Measurements from ENCODE around the gene DMAP1. TPM values are rescaled to one million over a fixed set of nuclear protein-coding genes. Genes with fewer than 3 reads are reported as not detected.

DMAP1 gene
- total RNA-seq, 1 donor = 19.9 TPM

GRCh38 chr1:44254392-44254910 lies 41.2 kb downstream of the DMAP1 start:
- Histone ChIP-seq H3K27me3 (ENCODE audit: insufficient read depth, low read length) (no peaks in the 10 kb centered on the region), H2AFZ (ENCODE audit: low read length) (no peak overlapping the region), H3K79me2 (ENCODE audit: insufficient read depth, low read length) (no peaks in the 10 kb centered on the region), H3K4me3 (ENCODE audit: insufficient read depth, low read length) (no peak overlapping the region), H3K36me3 (ENCODE audit: insufficient read depth, low read length) (no peaks in the 10 kb centered on the region), H4K20me1 (ENCODE audit: insufficient read depth, low read length) (peaks cover 34% of the 10 kb centered on the region), H3K4me2 (ENCODE audit: insufficient read depth, low read length) (no peak overlapping the region), H3K4me1 (ENCODE audit: insufficient read depth, low read length) (no peaks in the 10 kb centered on the region), H3K27ac (ENCODE audit: low read depth, low read length) (no peak overlapping the region), H3K9me3 (ENCODE audit: low read depth, low read length) (no peaks in the 10 kb centered on the region)
- no peak for TF ChIP-seq CTCF (IDR thresholded peaks at IDR 0.05; ENCODE audit: extremely low read depth, low read depth, low read length)
- DNase-seq (ENCODE audit: insufficient read length, low spot score, missing footprints) = no peak

GRCh38 chr1:44256762-44257554 lies 43.7 kb downstream of the DMAP1 start:
- H3K27me3 ChIP-seq (ENCODE audit: insufficient read depth, low read length) = no peaks in the 10 kb centered on the region
- no peak overlapping the region for H2AFZ ChIP-seq (ENCODE audit: low read length)
- H3K4me1 ChIP-seq (ENCODE audit: insufficient read depth, low read length) = no peaks in the 10 kb centered on the region
- no peak overlapping the region for H3K4me2 ChIP-seq (ENCODE audit: insufficient read depth, low read length)
- peaks cover 33% of the 10 kb centered on the region for H4K20me1 ChIP-seq (ENCODE audit: insufficient read depth, low read length)
- no peak for DNase-seq (ENCODE audit: insufficient read length, low spot score, missing footprints)
- no peak for TF ChIP-seq CTCF (IDR thresholded peaks at IDR 0.05; ENCODE audit: extremely low read depth, low read depth, low read length)
- peaks cover 4% of the 10 kb centered on the region for H3K36me3 ChIP-seq (ENCODE audit: insufficient read depth, low read length)
- no peak overlapping the region for H3K27ac ChIP-seq (ENCODE audit: low read depth, low read length)
- H3K4me3 ChIP-seq (ENCODE audit: insufficient read depth, low read length) = no peak overlapping the region
- no peaks in the 10 kb centered on the region for H3K9me3 ChIP-seq (ENCODE audit: low read depth, low read length)
- no peaks in the 10 kb centered on the region for H3K79me2 ChIP-seq (ENCODE audit: insufficient read depth, low read length)

- Histone ChIP-seq H3K36me3 (ENCODE audit: insufficient read depth, low read length) (peaks cover 4% of the 10 kb centered on the region), H3K4me2 (ENCODE audit: insufficient read depth, low read length) (no peak overlapping the region), H3K4me1 (ENCODE audit: insufficient read depth, low read length) (no peaks in the 10 kb centered on the region), H3K4me3 (ENCODE audit: insufficient read depth, low read length) (no peak overlapping the region), H3K9me3 (ENCODE audit: low read depth, low read length) (no peaks in the 10 kb centered on the region), H3K27ac (ENCODE audit: low read depth, low read length) (no peak overlapping the region), H3K27me3 (ENCODE audit: insufficient read depth, low read length) (no peaks in the 10 kb centered on the region), H3K79me2 (ENCODE audit: insufficient read depth, low read length) (no peaks in the 10 kb centered on the region), H4K20me1 (ENCODE audit: insufficient read depth, low read length) (peaks cover 43% of the 10 kb centered on the region), H2AFZ (ENCODE audit: low read length) (no peak overlapping the region)
- no peak for DNase-seq (ENCODE audit: insufficient read length, low spot score, missing footprints)
- no peak for TF ChIP-seq CTCF (IDR thresholded peaks at IDR 0.05; ENCODE audit: extremely low read depth, low read depth, low read length)
Measured at GRCh38 chr1:44259090-44259489, 45.8 kb downstream of the DMAP1 start.

- no peak overlapping the region for H3K4me2 ChIP-seq (ENCODE audit: insufficient read depth, low read length)
- no peaks in the 10 kb centered on the region for H3K27me3 ChIP-seq (ENCODE audit: insufficient read depth, low read length)
- no peaks in the 10 kb centered on the region for H3K9me3 ChIP-seq (ENCODE audit: low read depth, low read length)
- no peak overlapping the region for H3K4me3 ChIP-seq (ENCODE audit: insufficient read depth, low read length)
- no peak for DNase-seq (ENCODE audit: insufficient read length, low spot score, missing footprints)
- no peaks in the 10 kb centered on the region for H3K79me2 ChIP-seq (ENCODE audit: insufficient read depth, low read length)
- no peak overlapping the region for H3K27ac ChIP-seq (ENCODE audit: low read depth, low read length)
- no peak overlapping the region for H2AFZ ChIP-seq (ENCODE audit: low read length)
- no peaks in the 10 kb centered on the region for H3K4me1 ChIP-seq (ENCODE audit: insufficient read depth, low read length)
- peaks cover 4% of the 10 kb centered on the region for H3K36me3 ChIP-seq (ENCODE audit: insufficient read depth, low read length)
- no peak for TF ChIP-seq CTCF (IDR thresholded peaks at IDR 0.05; ENCODE audit: extremely low read depth, low read depth, low read length)
- peaks cover 48% of the 10 kb centered on the region for H4K20me1 ChIP-seq (ENCODE audit: insufficient read depth, low read length)
Measured at GRCh38 chr1:44260792-44261170, 47.5 kb downstream of the DMAP1 start.
